GM21576 (cell line): ENCODE data around the gene OR10D3.
"Not testable (repeated sequence)": the region's sequence is repeated elsewhere in the genome, so short reads cannot be mapped to it uniquely, and the experiment has no call there.

ENCODE experiments used
- ATAC-seq: cut with Tn5 transposase; IDR thresholded peaks from one replicate; pipeline ENCODE4 v1.9.1; 2021; ENCODE audit warnings: mild to moderate bottlenecking, moderate library complexity; ENCODE audit not compliant: unreplicated experiment

The OR10D3 gene

GRCh38 chr11:124194293-124195188, 11.4 kb downstream of the OR10D3 start:
- no peak for ATAC-seq

GRCh38 chr11:124195189-124195734, 12.1 kb downstream of the OR10D3 start:
- peak; percentile 81 for ATAC-seq

- ATAC-seq: no peak
These were observed 14.9 kb downstream of the OR10D3 start for GRCh38 chr11:124197999-124198398.

- ATAC-seq: no peak
These were observed 15.8 kb downstream of the OR10D3 start for GRCh38 chr11:124198897-124199296.

- no peak for ATAC-seq
These were observed 16.6 kb downstream of the OR10D3 start for GRCh38 chr11:124199702-124200101.

- ATAC-seq: no peak
These were observed 17.5 kb downstream of the OR10D3 start for GRCh38 chr11:124200671-124201070.

- no peak for ATAC-seq
These were observed 19.8 kb downstream of the OR10D3 start for GRCh38 chr11:124202951-124203350.

- no peak for ATAC-seq
These were observed 20.9 kb downstream of the OR10D3 start for GRCh38 chr11:124204008-124204407.

GRCh38 chr11:124207102-124207792, 24.1 kb downstream of the OR10D3 start:
- no peak for ATAC-seq

- no peak for ATAC-seq
These were observed 26.7 kb downstream of the OR10D3 start for GRCh38 chr11:124209824-124210357.

- ATAC-seq: no peak
These were observed 27.3 kb downstream of the OR10D3 start for GRCh38 chr11:124210421-124210820.

GRCh38 chr11:124211321-124211720, 28.2 kb downstream of the OR10D3 start:
- ATAC-seq: no peak

- ATAC-seq: no peak
These were observed 30.9 kb downstream of the OR10D3 start for GRCh38 chr11:124214027-124214426.

GRCh38 chr11:124219126-124219525, 36.0 kb downstream of the OR10D3 start:
- no peak for ATAC-seq

GRCh38 chr11:124222407-124222806, 39.3 kb downstream of the OR10D3 start:
- ATAC-seq: no peak

- not testable (repeated sequence) for ATAC-seq
These were observed 41.7 kb downstream of the OR10D3 start for GRCh38 chr11:124224618-124225423.

- ATAC-seq: no peak
These were observed 42.3 kb downstream of the OR10D3 start for GRCh38 chr11:124225471-124225870.

GRCh38 chr11:124233376-124233775, 50.2 kb downstream of the OR10D3 start:
- no peak for ATAC-seq
